Measurements from ENCODE around the gene SUN2.

GRCh38 chr22:38792833-38793232 is 37.0 kb upstream of the SUN2 start:
- TF ChIP-seq ATF7 (IDR thresholded peaks at IDR 0.05; ENCODE audit: low read depth) (no peak), NFYB (IDR thresholded peaks at IDR 0.05; ENCODE audit: insufficient read depth, low read depth, low read length) (no peak), USF1 (IDR thresholded peaks at IDR 0.05; ENCODE audit: borderline replicate concordance, extremely low read length, insufficient read depth, low read depth, low read length) (no peak)

Measured in GM12878 (cell line).